SK-N-SH treated with all-trans-retinoic acid at 6 μM for 48 hours (cell line): Measurements from ENCODE around the gene PARP6.

ENCODE experiments used
- ATAC-seq: fragments of 200-7000 bp; cut with Tn5 transposase; 3 replicates; pipeline ENCODE4 v1.9.1; 2020; ENCODE audit warnings: mild to moderate bottlenecking, moderate library complexity
- BACH2 ChIP-seq: fragments of 250-450 bp; sonication (Bioruptor Pico); IDR thresholded peaks from 2 replicates; pipeline ENCODE4 v1.9.0; 2021; ENCODE audit warnings: mild to moderate bottlenecking, borderline replicate concordance
- CREB5 ChIP-seq: fragments of 250-450 bp; sonication (Bioruptor Pico); IDR thresholded peaks from 2 replicates; pipeline ENCODE4 v1.5.1; 2020; ENCODE audit warnings: low read depth, mild to moderate bottlenecking, moderate library complexity
- CSDC2 ChIP-seq: fragments of 250-450 bp; sonication (Bioruptor Pico); IDR thresholded peaks from 2 replicates; pipeline ENCODE4 v1.5.0; 2020; ENCODE audit warnings: mild to moderate bottlenecking, moderate library complexity
- ESRRG ChIP-seq: fragments of 250-450 bp; sonication (Bioruptor Pico); IDR thresholded peaks from 2 replicates; pipeline ENCODE4 v1.6.1; 2021; ENCODE audit warnings: mild to moderate bottlenecking
- ISL1 ChIP-seq: fragments of 250-450 bp; sonication (Bioruptor Pico); IDR thresholded peaks from 2 replicates; pipeline ENCODE4 v2.1.2; 2022; ENCODE audit warnings: mild to moderate bottlenecking, moderate library complexity
- OSR1 ChIP-seq: fragments of 250-450 bp; sonication (Bioruptor Pico); IDR thresholded peaks from 2 replicates; pipeline ENCODE4 v1.8.0; 2022; ENCODE audit warnings: moderate library complexity, mild to moderate bottlenecking, inconsistent platforms
- PATZ1 ChIP-seq: fragments of 250-450 bp; sonication (Bioruptor Pico); IDR thresholded peaks from 2 replicates; pipeline ENCODE4 v1.8.0; 2020; ENCODE audit warnings: mild to moderate bottlenecking, moderate library complexity, borderline replicate concordance
- PPARA ChIP-seq: fragments of 250-450 bp; sonication (Bioruptor Pico); IDR thresholded peaks from 2 replicates; pipeline ENCODE4 v1.5.0; 2020; ENCODE audit warnings: mild to moderate bottlenecking, borderline replicate concordance
- RARB ChIP-seq: fragments of 250-450 bp; sonication (Bioruptor Pico); IDR thresholded peaks from 2 replicates; pipeline ENCODE4 v1.8.0; 2021; ENCODE audit warnings: mild to moderate bottlenecking, moderate library complexity
- SNAI2 ChIP-seq: fragments of 250-450 bp; sonication (Bioruptor Pico); IDR thresholded peaks from 2 replicates; pipeline ENCODE4 v1.5.0; 2020; ENCODE audit warnings: mild to moderate bottlenecking, moderate library complexity
- TCF4 ChIP-seq: fragments of 250-450 bp; sonication (Bioruptor Pico); IDR thresholded peaks from 2 replicates; pipeline ENCODE4 v1.8.0; 2021; ENCODE audit warnings: mild to moderate bottlenecking, moderate library complexity, borderline replicate concordance
- TOX ChIP-seq: fragments of 250-450 bp; sonication (Bioruptor Pico); IDR thresholded peaks from 2 replicates; pipeline ENCODE4 v1.8.0; 2021; ENCODE audit warnings: mild to moderate bottlenecking, moderate library complexity, borderline replicate concordance
- TSHZ2 ChIP-seq: fragments of 250-450 bp; sonication (Bioruptor Pico); IDR thresholded peaks from 2 replicates; pipeline ENCODE4 v1.5.0; 2020; ENCODE audit warnings: mild to moderate bottlenecking, moderate library complexity
- ZC3H10 ChIP-seq: fragments of 250-450 bp; sonication (Bioruptor Pico); IDR thresholded peaks from 2 replicates; pipeline ENCODE4 v1.5.1; 2021; ENCODE audit warnings: mild to moderate bottlenecking, moderate library complexity
- ZFP3 ChIP-seq: fragments of 250-450 bp; sonication (Bioruptor Pico); IDR thresholded peaks from 2 replicates; pipeline ENCODE4 v1.5.0; 2020; ENCODE audit warnings: mild to moderate bottlenecking, moderate library complexity
- ZNF70 ChIP-seq: fragments of 450-650 bp; formaldehyde crosslinking; IDR thresholded peaks from 2 replicates; pipeline ENCODE4 v1.5.0; 2020; ENCODE audit warnings: mild to moderate bottlenecking, moderate library complexity

The PARP6 gene

GRCh38 chr15:72192416-72192815 is 79.9 kb downstream of the PARP6 start:
- no peak for TF ChIP-seq TCF4 (CRISPR knock-in tag)
- no peak for TF ChIP-seq PPARA
- TF ChIP-seq CSDC2, result no peak
- no peak for TF ChIP-seq SNAI2 (CRISPR knock-in tag)
- no peak for TF ChIP-seq CREB5 (CRISPR knock-in tag)
- no peak for TF ChIP-seq ESRRG (CRISPR knock-in tag)
- no peak for TF ChIP-seq RARB
- no peak for TF ChIP-seq PATZ1
- no peak for TF ChIP-seq ZC3H10 (CRISPR knock-in tag)
- TF ChIP-seq OSR1 (CRISPR knock-in tag), result no peak
- TF ChIP-seq ZFP3 (CRISPR knock-in tag), result no peak
- no peak for TF ChIP-seq TSHZ2 (CRISPR knock-in tag)
- no peak for TF ChIP-seq ZNF70 (CRISPR knock-in tag)
- no peak for TF ChIP-seq ISL1 (CRISPR knock-in tag)
- TF ChIP-seq TOX (CRISPR knock-in tag), result no peak
- no peak for TF ChIP-seq BACH2 (CRISPR knock-in tag)
- no peak for ATAC-seq
